Right atrium auricular region (tissue), 2 donors: ENCODE data around the gene FOXO4. TPM values are rescaled to one million over a fixed set of nuclear protein-coding genes. Genes with fewer than 3 reads are reported as not detected.

ENCODE experiments used
- DNase-seq: peaks from one replicate; pipeline ENCODE4 v3.0.0-alpha.2; 2019; ENCODE audit warnings: low spot score
- H3K27ac ChIP-seq, 2 donors: fragments of 200-600 bp; sonication (generic); 1 replicate in 1 of 2; 2 replicates in 1 of 2; pipeline ENCODE4 v1.5.1; 2016 to 2019
- H3K27me3 ChIP-seq, 2 donors: fragments of 200-600 bp; sonication (generic); one replicate each; pipeline versions ENCODE4 v1.5.1 to v1.6.0; 2017 to 2019
- H3K36me3 ChIP-seq: fragments of 200-600 bp; sonication (generic); one replicate; pipeline ENCODE4 v1.5.1; 2016
- H3K4me1 ChIP-seq, 2 donors: fragments of 200-600 bp; sonication (generic); one replicate each; pipeline versions ENCODE4 v1.5.1 to v1.6.0; 2017 to 2019
- H3K4me3 ChIP-seq, 2 donors: fragments of 200-600 bp; sonication (generic); 1 replicate in 1 of 2; 2 replicates in 1 of 2; pipeline ENCODE4 v1.5.1; 2017 to 2019; ENCODE audit warnings: mild to moderate bottlenecking in 1 of 2, moderate library complexity in 1 of 2
- H3K9me3 ChIP-seq, 2 donors: fragments of 200-600 bp; sonication (generic); one replicate each; pipeline ENCODE4 v1.5.1; 2019
- CTCF ChIP-seq, 2 donors: fragments of 200-600 bp; sonication (generic); IDR thresholded peaks; one replicate each; pipeline ENCODE4 v1.5.1; 2019; ENCODE audit warnings: antibody characterized with exemption in 2 of 2
- total RNA-seq, 2 donors: library from RNA; depleted of rRNA; stranded (reverse); fragments of >200 nt; gene quantifications; one replicate each; pipeline ENCODE4 v1.1.0, GENCODE V29; 2016

The FOXO4 gene
- total RNA-seq, 2 donors from 2014 or later = 12.4 to 17.0 TPM

GRCh38 chrX:71095033-71095432 lies 618 bp upstream of the FOXO4 start:
- no peak for TF ChIP-seq CTCF (IDR thresholded peaks at IDR 0.05)
- Histone ChIP-seq H3K9me3 (no peaks in the 10 kb centered on the region), H3K4me3 (peak overlapping the region; percentile 45 to 54), H3K4me1 (peaks cover 0 to 13% of the 10 kb centered on the region in 2 donors), H3K27ac (no peak overlapping the region), H3K27me3 (no peaks in the 10 kb centered on the region), H3K36me3 (no peaks in the 10 kb centered on the region)
- no peak for DNase-seq

GRCh38 chrX:71095981-71096759 lies 519 bp downstream of the FOXO4 start:
- DNase-seq = peak; percentile 62
- no peak for TF ChIP-seq CTCF (IDR thresholded peaks at IDR 0.05)
- peak overlapping the region; percentile 67 to 73 for H3K27ac ChIP-seq
- H3K27me3 ChIP-seq = no peaks in the 10 kb centered on the region
- no peaks in the 10 kb centered on the region for H3K9me3 ChIP-seq
- H3K36me3 ChIP-seq = no peaks in the 10 kb centered on the region
- H3K4me3 ChIP-seq = peak overlapping the region; percentile 45 to 54
- H3K4me1 ChIP-seq = peaks cover 0 to 13% of the 10 kb centered on the region in 2 donors

GRCh38 chrX:71096760-71097032 lies 1.0 kb downstream of the FOXO4 start:
- H3K27ac ChIP-seq = peak overlapping the region in 1 of 2 donors; percentile 73
- no peaks in the 10 kb centered on the region for H3K9me3 ChIP-seq
- peaks cover 0 to 13% of the 10 kb centered on the region in 2 donors for H3K4me1 ChIP-seq
- H3K36me3 ChIP-seq = no peaks in the 10 kb centered on the region
- peak overlapping the region; percentile 45 to 54 for H3K4me3 ChIP-seq
- no peaks in the 10 kb centered on the region for H3K27me3 ChIP-seq
- no peak for TF ChIP-seq CTCF (IDR thresholded peaks at IDR 0.05)
- DNase-seq = no peak

- Histone ChIP-seq H3K9me3 (no peaks in the 10 kb centered on the region), H3K36me3 (no peaks in the 10 kb centered on the region), H3K27ac (no peak overlapping the region), H3K4me3 (no peak overlapping the region), H3K4me1 (peaks cover 0 to 13% of the 10 kb centered on the region in 2 donors), H3K27me3 (no peaks in the 10 kb centered on the region)
- peak; percentile 17 to 65 for TF ChIP-seq CTCF (IDR thresholded peaks at IDR 0.05)
- no peak for DNase-seq
Measured at GRCh38 chrX:71098302-71098701, 2.7 kb downstream of the FOXO4 start.

- Histone ChIP-seq H3K4me1 (peaks cover 0 to 13% of the 10 kb centered on the region in 2 donors), H3K27me3 (no peaks in the 10 kb centered on the region), H3K36me3 (no peaks in the 10 kb centered on the region), H3K9me3 (no peaks in the 10 kb centered on the region), H3K27ac (no peak overlapping the region), H3K4me3 (no peak overlapping the region)
- DNase-seq = no peak
- no peak for TF ChIP-seq CTCF (IDR thresholded peaks at IDR 0.05)
Measured at GRCh38 chrX:71098951-71099506, 3.4 kb downstream of the FOXO4 start.
